GM12878 (cell line): ENCODE measurements around the gene AFF2. TPM values are rescaled to one million over a fixed set of nuclear protein-coding genes. Genes with fewer than 3 reads are reported as not detected.
A peak's percentile ranks its signal among the peaks of the same experiment; 100 is the strongest.

ENCODE experiments used
- ATAC-seq: fragments of 200-7000 bp; cut with Tn5 transposase; 3 replicates; pipeline ENCODE4 v1.9.1; 2020; ENCODE audit warnings: mild to moderate bottlenecking, moderate library complexity
- BruUV-seq: library from RNA; stranded (reverse); fragments of 400-500 nt; replicated peaks from 2 replicates; lab custom pipeline; 2021; lab: Mats Ljungman, UMichigan
- CTCF ChIA-PET: fragments of 300-600 bp; sonication (Branson Sonifier 250); formaldehyde crosslinking; extraction: SDS; loops from one replicate; lab custom pipeline; 2021; ENCODE audit warnings: inconsistent platforms; lab: Yijun Ruan, JAX
- POLR2A ChIA-PET: fragments of 350-600 bp; formaldehyde crosslinking; extraction: SDS; loops from one replicate; lab custom pipeline; 2021; ENCODE audit warnings: inconsistent platforms; lab: Charles Lee
- RAD21 ChIA-PET: fragments of 300-600 bp; sonication (Branson Sonifier 250); formaldehyde crosslinking; loops from one replicate; lab custom pipeline; 2023; ENCODE audit warnings: antibody characterized with exemption; ENCODE audit not compliant: unreplicated experiment; lab: Charles Lee
- SMC1A ChIA-PET: fragments of 300-600 bp; sonication (Branson Sonifier 250); formaldehyde crosslinking; loops from one replicate; lab custom pipeline; 2023; ENCODE audit not compliant: unreplicated experiment, uncharacterized antibody; lab: Charles Lee
- DNase-seq: peaks from one replicate; pipeline ENCODE4 v3.0.0-alpha.2; 2011; ENCODE audit warnings: low read depth, low spot score
- FAIRE-seq: peaks from 3 replicates; lab custom pipeline; 2011; peaks lifted over from hg19 to GRCh38; lab: Jason Lieb, UNC
- H2AFZ ChIP-seq: 2 replicates; pipeline ENCODE4 v1.6.0; 2011; ENCODE audit warnings: low read depth, low read length, control low read depth; ENCODE audit not compliant: control insufficient read depth
- H3K27ac ChIP-seq: 2 replicates; pipeline ENCODE4 v1.5.1; 2011; ENCODE audit warnings: control low read depth; ENCODE audit not compliant: control insufficient read depth, insufficient read depth
- H3K27me3 ChIP-seq, 2 experiments: replicated peaks in 1 of 2; 2 replicates each; pipeline versions ENCODE4 v1.6.0 to v1.6.1; 2011; ENCODE audit warnings: low read length in 1 of 2; ENCODE audit not compliant: control insufficient read depth in 2 of 2, insufficient read depth in 2 of 2
- H3K36me3 ChIP-seq, 2 experiments: 2 replicates each; pipeline ENCODE4 v1.5.1; 2011; ENCODE audit warnings: low read length in 1 of 2; ENCODE audit not compliant: control insufficient read depth in 2 of 2, insufficient read depth in 2 of 2
- H3K4me1 ChIP-seq: 2 replicates; pipeline ENCODE4 v1.6.1; 2011; ENCODE audit warnings: mild to moderate bottlenecking, low read length, moderate library complexity, mixed read lengths; ENCODE audit not compliant: control insufficient read depth, insufficient read depth
- H3K4me2 ChIP-seq: 2 replicates; pipeline ENCODE4 v1.6.0; 2011; ENCODE audit warnings: control low read depth; ENCODE audit not compliant: control insufficient read depth, insufficient read depth
- H3K4me3 ChIP-seq: fragments of 200-600 bp; sonication (generic); 2 replicates; pipeline ENCODE4 v1.5.1; 2016
- H3K79me2 ChIP-seq: 2 replicates; pipeline ENCODE4 v1.6.0; 2011; ENCODE audit warnings: low read length; ENCODE audit not compliant: control insufficient read depth, insufficient read depth
- H3K9ac ChIP-seq: 2 replicates; pipeline ENCODE4 v1.8.0; 2011; ENCODE audit warnings: low read length, control low read depth, mixed read lengths; ENCODE audit not compliant: control insufficient read depth, insufficient read depth
- H3K9me3 ChIP-seq: replicated peaks from 3 replicates; pipeline ENCODE4 v1.5.1; 2011; ENCODE audit warnings: mild to moderate bottlenecking, low read length; ENCODE audit not compliant: control insufficient read depth, insufficient read depth
- H4K20me1 ChIP-seq: 2 replicates; pipeline ENCODE4 v1.6.0; 2011; ENCODE audit not compliant: control insufficient read depth, insufficient read depth
- BACH1 ChIP-seq: fragments of 450-650 bp; IDR thresholded peaks from 2 replicates; pipeline ENCODE4 v1.6.1; 2017; ENCODE audit warnings: mild to moderate bottlenecking, borderline replicate concordance
- BCL3 ChIP-seq: IDR thresholded peaks from 2 replicates; pipeline ENCODE4 v1.6.1; 2011; ENCODE audit warnings: borderline replicate concordance, low read depth, mild to moderate bottlenecking, moderate library complexity, low read length; ENCODE audit not compliant: insufficient read depth, poor library complexity, severe bottlenecking
- CUX1 ChIP-seq: IDR thresholded peaks from 2 replicates; pipeline ENCODE4 v1.6.1; 2012; ENCODE audit warnings: improper control_type of control experiment, low read depth, low read length; ENCODE audit not compliant: insufficient replicate concordance
- EED ChIP-seq: sonication (generic); IDR thresholded peaks from 2 replicates; pipeline ENCODE4 v1.6.1; 2016; ENCODE audit warnings: antibody characterized with exemption, low read depth
- KAT2A ChIP-seq: conservative IDR thresholded peaks from 2 replicates; pipeline ENCODE4 v1.6.1; 2011; ENCODE audit warnings: low read depth, low read length; ENCODE audit not compliant: control insufficient read depth
- RUNX3 ChIP-seq: IDR thresholded peaks from 2 replicates; pipeline ENCODE4 v1.6.1; 2012; ENCODE audit warnings: low read length, inconsistent platforms
- STAT3 ChIP-seq: IDR thresholded peaks from 2 replicates; pipeline ENCODE4 v1.6.1; 2011; ENCODE audit warnings: low read depth, low read length, improper control_type of control experiment
- ZNF622 ChIP-seq: fragments of 450-650 bp; IDR thresholded peaks from 2 replicates; pipeline ENCODE4 v1.6.1; 2017; ENCODE audit warnings: mild to moderate bottlenecking, inconsistent platforms
- WGBS: methylation state at CpG from one replicate; pipeline ENCODE4 v1.1.6; 2016; ENCODE audit warnings: low lambda C conversion rate; ENCODE audit not compliant: insufficient replicate concordance, insufficient coverage; ENCODE audit errors: missing lambda C conversion rate; 5-methylcytosine and 5-hydroxymethylcytosine counted together
- in situ Hi-C: fragments of 300-500 bp; cut with MboI; formaldehyde crosslinking; loops from 9 replicates; pipeline ENCODE4 v1.14.3; 2018; ENCODE audit warnings: mixed read lengths
- intact Hi-C: fragments of 100-400 bp; cut with micrococcal nuclease; formaldehyde crosslinking; loops from one replicate; pipeline ENCODE4 v1.14.2; 2022; ENCODE audit not compliant: unreplicated experiment
- polyA plus RNA-seq, 11 experiments: library from polyadenylated mRNA; depleted of rRNA in 4 of 11; unstranded in 6 of 11; stranded (reverse) in 5 of 11; fragments of >200 nt; fragmentation: Nextera tagmentation in 4 of 11; fragmentation: Illumina TruSeq in 1 of 11; extraction: Ambion mirVana in 4 of 11; extraction: Trizol in 1 of 11; gene quantifications; 1 replicate in 1 of 11; 2 replicates in 10 of 11; pipeline versions ENCODE4 v1.2.1 to v1.2.3, GENCODE V29; 2011 to 2016; ENCODE audit warnings: inconsistent platforms in 2 of 11, missing spikeins in 2 of 11, low read depth in 1 of 11
- total RNA-seq, 4 experiments: library from RNA; depleted of rRNA in 3 of 4; stranded (reverse); fragments of >200 nt in 3 of 4; fragmentation: Illumina TruSeq in 1 of 4; extraction: Trizol in 1 of 4; gene quantifications; 2 replicates each; pipeline versions ENCODE4 v1.2.1 to v1.2.3, GENCODE V29; 2013 to 2021

Gene AFF2
- total and polyA plus RNA-seq, 10 of the 15 experiments (the other 5 are each of a cell fraction or from before 2014, with no cell fraction given): under 0.01 to 0.03 TPM; not detected in 8

GRCh38 chrX:148938348-148938747, 437.9 kb downstream of the AFF2 start:
- no peaks in the 10 kb centered on the region for H3K36me3 ChIP-seq
- H3K9me3 ChIP-seq: no peaks in the 10 kb centered on the region
- no peak overlapping the region for H3K4me3 ChIP-seq
- BruUV-seq: no TSS peak
- peak; percentile 39; the same call in 2 of the 3 replicates for ATAC-seq
- ChIA-PET POLR2A (no interaction called here), RAD21 (no interaction called here), CTCF (interaction anchor here (1.7 kb wide), 1 partner anchor 10 kb away, joined by 5 read pairs; no protein-coding TSS in a partner anchor), SMC1A (interaction anchor here (1.3 kb wide), 2 partner anchors 13 to 15 kb away, joined by 3 to 4 read pairs; no protein-coding TSS in a partner anchor)
- WGBS: 14% methylated on average over 4 of the region's 4 CpGs
- no peak for DNase-seq
- no peaks in the 10 kb centered on the region for H3K4me1 ChIP-seq
- no peak overlapping the region for H3K9ac ChIP-seq
- TF ChIP-seq EED (no peak), ZNF622 (no peak), STAT3 (no peak), BCL3 (no peak), KAT2A (no peak), CUX1 (no peak), BACH1 (no peak), RUNX3 (0 out of 2 replicates have a peak, but pooled peaks have one; percentile 21)
- no peaks in the 10 kb centered on the region for H3K79me2 ChIP-seq
- no peak overlapping the region for H2AFZ ChIP-seq
- no peaks in the 10 kb centered on the region for H3K27me3 ChIP-seq
- H3K4me2 ChIP-seq: no peak overlapping the region
- in situ Hi-C loops (no loop called here), intact Hi-C loops (no loop called here)
- FAIRE-seq: no peak
- H4K20me1 ChIP-seq: no peaks in the 10 kb centered on the region
- no peak overlapping the region for H3K27ac ChIP-seq
